T-helper 1 cell (primary cell): ENCODE results near the gene CST5.
"Not testable (repeated sequence)": the region's sequence is repeated elsewhere in the genome, so short reads cannot be mapped to it uniquely, and the experiment has no call there.

Experiments used
- DNase-seq, 5 donors: peaks; one replicate each; pipeline ENCODE4 v3.0.0-alpha.2; 2012 to 2020

The CST5 gene

DNA sequence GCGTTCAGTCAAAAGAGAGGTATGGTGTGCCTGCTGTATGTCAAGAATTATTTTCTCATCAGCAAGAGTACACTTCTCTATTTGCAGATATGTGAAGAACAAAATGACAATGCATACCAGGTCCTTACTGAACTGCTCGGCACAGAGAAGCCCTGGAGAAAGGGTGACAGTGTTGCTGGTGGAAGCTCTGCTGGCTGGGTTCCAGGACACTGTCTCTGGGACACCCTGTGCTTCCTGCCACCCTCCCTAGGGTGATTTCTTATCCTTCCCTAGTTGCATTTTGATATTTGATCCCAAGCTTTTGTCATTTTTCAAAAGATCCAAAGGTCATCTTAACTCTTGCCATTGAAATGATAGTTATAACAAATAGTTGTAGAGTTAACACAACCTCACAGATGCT, 8.3 kb upstream of the CST5 start:
- DNase-seq = no peak

GRCh38 chr20:23884771-23885162, 5.2 kb upstream of the CST5 start:
- no peak for DNase-seq

DNA sequence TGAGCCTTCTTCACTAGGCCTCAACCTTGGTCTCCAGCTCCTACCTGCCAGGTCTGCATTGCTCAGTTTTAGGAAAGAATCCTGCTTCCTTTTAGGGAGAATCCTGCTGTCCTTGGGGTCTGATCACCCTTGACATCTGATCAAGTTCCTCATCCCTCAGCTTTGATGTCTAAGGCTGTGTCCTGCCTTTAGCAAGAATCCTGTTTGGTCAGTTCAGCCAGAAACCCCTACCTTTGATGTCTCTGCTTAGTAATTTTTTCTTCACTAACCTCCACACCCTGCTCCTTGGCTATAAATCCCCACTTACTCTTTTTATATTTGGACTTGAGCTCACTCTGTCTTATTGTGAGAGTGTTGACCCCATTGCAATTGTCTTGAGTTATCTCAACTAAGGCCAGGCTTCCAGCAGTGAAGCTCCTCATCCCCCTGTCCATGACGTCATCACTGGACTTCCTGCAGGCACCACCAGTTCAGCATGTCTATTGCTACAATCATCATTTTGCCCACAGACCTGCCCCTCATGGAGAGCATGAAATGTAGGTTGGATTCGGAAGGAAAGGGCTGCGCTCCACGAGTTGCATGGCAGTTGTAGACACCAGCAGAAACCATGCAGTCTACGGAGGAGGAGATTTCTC, 4.7 kb upstream of the CST5 start:
- no peak for DNase-seq

- DNase-seq = no peak
Observed at GRCh38 chr20:23881371-23881770, 1.8 kb upstream of the CST5 start.

GRCh38 chr20:23880417-23880816, 869 bp upstream of the CST5 start:
- no peak for DNase-seq

- DNase-seq = no peak
Observed at GRCh38 chr20:23879811-23880374, 345 bp upstream of the CST5 start.

DNA sequence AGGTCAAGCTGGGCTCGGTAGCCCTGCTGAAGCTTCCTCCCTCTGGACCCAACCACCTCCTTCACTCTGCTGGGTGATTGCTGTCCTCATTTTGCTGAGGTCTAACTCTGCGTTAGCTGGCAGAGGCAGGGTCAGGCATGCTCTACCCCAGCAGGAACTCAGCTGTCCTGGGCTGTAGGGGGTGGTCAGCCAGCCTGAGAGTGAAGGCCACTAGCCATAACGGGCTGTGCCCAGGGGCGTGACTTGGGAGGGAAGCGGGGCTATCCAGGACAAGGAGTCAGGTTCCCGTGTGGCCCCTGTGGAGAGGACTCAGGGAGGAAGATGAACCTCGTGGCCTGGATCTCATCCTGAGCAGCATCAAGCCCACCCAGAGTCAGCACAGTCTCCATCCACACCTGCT, 761 bp downstream of the CST5 start:
- no peak for DNase-seq

DNA sequence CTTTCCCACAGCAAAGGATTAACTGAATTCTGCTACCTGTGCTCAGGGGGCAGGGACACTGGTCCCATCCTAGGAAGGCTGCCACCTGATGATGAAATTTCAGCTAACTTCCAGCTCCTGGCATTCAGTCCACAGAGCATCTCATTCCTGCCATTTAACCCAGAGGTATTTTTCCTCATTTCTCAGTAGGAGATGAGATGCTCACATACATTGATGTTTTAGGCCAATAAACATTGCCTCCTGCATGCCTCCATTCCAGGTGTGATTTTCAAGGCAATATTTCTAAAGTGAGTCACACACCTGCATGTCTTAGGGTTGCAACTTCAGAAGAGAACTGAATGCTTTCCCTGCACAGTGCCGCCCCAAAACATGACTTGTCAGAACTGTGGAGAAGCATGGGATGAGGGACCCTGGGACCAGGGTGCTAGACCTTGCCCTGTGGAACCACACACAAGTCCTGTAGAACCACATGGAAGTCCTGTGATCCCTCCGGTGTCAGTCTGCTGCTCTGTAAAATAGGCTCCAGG, 1.5 kb downstream of the CST5 start:
- DNase-seq = not testable (repeated sequence)

DNA sequence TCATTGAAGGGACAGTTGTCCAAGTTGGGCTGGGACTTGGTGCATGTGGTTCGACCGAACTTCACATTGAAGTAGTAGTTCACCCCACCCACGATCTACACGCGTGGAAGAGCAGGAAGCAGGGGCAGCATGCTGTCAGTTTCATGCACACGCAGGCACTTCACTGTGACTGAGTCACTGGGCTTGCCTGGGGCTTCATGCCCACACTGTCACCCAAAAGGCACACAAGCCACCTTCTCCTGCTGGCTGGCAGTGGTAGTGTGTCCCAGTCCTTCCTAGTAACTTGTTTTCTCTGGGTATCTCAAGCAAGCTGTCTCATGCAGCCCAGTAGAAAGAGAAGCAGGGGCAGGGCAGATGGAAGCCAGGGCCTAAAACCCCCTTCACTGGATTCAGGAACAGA, 2.0 kb downstream of the CST5 start:
- DNase-seq = no peak

DNA sequence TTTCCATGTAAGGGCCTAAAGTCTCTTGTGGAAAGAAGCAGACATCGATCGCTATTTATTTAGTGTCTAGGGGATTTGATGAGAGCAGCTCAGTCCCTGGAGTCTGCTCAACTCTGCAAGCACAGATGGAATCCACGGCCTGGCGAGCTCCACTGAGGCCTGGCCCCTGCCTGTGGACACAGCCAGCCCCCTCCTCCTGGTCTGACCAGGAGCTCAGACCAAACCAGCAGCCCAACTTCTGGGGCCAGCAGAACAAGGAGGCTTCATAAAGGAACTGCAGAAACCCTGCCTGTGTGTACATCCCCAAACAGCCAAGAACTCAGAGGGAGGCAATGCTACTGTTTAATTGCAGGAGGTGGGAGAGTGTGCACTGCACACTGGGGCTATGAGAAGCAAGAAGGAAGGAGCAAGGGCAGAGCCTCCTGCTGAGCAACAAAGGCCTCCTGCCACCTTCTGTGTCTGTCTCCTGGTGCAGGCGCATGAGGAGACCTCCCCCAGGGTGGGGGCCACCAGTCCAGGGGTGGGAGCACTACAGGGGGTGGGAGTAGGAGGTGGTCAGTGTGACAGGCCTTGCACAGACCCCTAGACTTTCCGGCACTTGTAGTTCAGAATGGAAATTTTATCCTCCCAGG, 3.8 kb downstream of the CST5 start:
- DNase-seq = no peak

DNA sequence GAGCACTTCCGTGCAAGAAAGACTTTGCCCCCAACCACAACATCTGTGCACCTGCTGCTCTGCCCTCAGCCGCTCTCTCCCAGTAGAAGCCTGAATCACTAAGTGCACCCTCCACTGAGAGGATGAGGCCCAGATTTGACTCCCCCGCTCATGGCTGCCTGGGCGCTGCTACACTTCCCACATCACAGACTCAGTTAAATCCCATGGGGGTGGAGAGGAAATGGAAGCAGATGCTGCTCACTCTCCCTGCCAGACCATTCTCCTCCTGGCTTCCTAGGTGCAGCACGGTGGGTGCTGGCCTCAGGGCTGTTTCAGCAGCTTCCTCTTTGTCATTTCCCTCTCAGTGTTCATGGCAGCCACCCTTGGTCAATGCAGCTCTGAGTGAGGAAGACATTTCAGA, 4.8 kb downstream of the CST5 start:
- DNase-seq = no peak

GRCh38 chr20:23873370-23874015, 6.1 kb downstream of the CST5 start:
- peak in 1 of 5 donors; percentile 5 for DNase-seq

DNA sequence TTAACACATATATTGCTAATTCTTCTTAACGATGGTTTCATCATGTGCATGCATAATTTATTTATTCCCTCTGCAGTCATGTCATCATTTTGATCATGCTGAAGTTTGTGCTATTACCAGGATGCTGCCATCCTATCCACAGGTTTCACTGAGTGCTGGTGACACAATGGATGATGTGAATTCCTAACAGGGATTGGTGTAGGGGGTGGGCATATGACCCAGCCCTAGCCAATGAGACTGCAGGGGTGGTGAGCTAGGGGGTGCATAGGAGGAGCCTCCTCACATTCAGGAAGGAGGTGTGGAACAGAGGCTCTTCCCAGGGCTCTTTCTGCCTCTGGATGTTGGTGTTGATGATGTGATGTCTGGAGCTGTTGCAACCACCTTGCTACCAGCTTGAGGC, 7.5 kb downstream of the CST5 start:
- DNase-seq = no peak

GRCh38 chr20:23870461-23870860, 9.1 kb downstream of the CST5 start:
- no peak for DNase-seq

DNA sequence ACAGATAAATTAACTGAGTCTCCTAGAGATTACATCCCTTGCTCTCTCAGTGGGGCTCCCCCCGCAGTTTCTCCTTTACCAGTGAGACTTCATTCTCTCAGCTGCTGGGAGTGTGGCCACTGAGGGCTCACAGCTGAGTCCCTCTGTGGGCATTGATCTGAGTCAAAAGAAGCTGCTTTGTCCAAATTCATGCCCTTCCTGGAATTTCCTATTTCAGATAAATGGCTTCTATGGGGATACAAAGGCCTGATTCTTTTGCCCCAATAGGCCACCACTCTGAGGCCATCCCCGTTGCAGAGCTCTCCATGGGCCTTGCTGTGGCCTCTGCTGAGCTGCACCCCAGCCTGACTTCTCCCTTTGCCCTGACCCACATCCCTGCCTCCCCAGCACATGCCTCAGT, 10.0 kb downstream of the CST5 start:
- no peak for DNase-seq

DNA sequence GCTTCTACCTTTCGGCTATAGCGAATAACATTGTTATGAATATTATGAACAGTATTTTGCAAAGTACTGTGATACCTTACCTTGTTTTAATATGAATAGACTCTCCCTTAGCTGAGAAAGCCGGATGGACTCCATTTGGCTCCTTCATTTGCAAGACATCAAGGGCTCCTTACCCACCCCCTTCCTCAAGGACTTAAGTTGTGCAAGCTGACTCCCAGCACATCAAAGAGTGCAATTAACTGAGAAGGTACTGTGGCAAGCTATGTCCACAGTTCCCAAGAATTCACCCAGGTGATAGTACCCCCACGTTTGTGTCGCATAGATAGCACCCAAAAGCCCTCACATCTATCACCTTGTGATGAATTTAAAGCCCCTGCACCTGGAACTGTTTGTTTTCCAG, 11.2 kb downstream of the CST5 start:
- DNase-seq = no peak

- no peak for DNase-seq
Observed at GRCh38 chr20:23867152-23867776, 12.3 kb downstream of the CST5 start.

DNA sequence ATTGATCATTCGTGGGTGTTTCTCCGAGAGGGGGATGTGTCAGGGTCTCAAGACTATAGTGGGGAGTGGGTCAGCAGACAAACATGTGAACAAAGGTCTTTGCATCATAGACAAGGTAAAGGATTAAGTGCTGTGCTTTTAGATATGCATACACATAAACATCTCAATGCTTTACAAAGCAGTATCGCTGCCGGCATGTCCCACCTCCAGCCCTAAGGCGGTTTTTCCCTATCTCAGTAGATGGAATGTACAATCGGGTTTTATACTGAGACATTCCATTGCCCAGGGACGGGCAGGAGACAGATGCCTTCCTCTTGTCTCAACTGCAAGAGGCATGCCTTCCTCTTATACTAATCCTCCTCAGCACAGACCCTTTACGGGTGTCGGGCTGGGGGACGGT, 18.8 kb downstream of the CST5 start:
- not testable (repeated sequence) for DNase-seq

- no peak for DNase-seq
Observed at GRCh38 chr20:23857962-23858595, 21.5 kb downstream of the CST5 start.

- no peak for DNase-seq
Observed at GRCh38 chr20:23856736-23857135, 22.8 kb downstream of the CST5 start.

GRCh38 chr20:23856226-23856625, 23.3 kb downstream of the CST5 start:
- no peak for DNase-seq

DNA sequence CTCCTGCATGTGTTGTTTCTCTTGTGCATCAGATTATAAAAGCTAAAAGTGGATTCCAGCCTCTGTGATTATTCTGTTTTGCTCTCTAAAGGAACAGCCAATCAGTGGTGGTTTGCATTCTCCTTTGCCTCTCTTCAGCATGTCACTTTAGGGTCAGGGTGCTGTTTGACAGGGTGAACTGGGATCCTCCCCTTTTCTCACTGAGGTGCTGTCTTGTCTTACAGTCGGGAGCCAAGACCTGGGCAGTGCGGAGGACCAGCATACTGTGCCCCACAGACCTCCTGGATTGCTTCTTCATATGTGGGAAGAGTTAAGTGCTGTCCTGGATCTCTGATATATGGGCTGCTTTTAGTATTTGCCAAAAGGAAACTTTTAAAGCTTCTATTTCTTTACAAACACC, 37.9 kb downstream of the CST5 start:
- DNase-seq = no peak

DNA sequence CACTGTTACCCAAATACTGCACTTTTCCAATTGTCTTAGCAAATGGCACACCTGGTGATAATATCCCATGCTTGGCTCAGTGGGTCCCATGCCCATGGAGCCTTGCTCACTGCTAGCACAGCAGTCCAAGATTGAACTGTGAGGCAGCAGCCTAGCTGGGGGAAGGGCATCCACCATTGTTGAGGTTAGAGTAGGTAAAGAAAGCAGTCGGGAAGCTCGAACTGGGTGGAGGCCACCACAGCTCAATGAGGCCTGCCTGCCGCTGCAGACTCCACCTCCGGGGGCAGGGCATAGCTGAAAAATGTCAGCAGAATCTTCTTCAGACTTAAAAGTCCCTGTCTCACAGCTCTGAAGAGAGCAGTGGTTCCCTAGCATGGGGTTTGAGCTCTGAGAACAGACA, 43.8 kb downstream of the CST5 start:
- no peak for DNase-seq
